ENCODE measurements around the gene TTC24.

DNA sequence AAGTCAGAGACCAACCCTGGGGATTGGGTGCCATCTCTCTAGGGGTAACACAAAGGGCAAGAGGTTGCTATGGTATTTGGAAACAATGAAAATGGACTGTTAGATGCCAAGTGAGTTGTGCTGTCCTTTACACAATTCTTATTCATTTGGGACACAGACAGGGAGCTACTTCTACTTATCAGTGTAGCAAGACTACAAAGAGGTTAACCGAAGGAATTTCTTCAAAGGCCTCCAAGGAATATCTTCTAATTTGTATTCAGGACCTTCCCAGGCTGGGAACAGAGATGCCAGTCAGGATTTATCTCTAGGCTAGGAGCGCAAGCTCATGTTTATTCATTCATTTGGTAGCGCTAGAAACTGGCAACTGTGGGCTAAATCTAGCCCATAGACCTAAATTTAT, 14.7 kb downstream of the TTC24 start:
- TF ChIP-seq, protein P1, sequence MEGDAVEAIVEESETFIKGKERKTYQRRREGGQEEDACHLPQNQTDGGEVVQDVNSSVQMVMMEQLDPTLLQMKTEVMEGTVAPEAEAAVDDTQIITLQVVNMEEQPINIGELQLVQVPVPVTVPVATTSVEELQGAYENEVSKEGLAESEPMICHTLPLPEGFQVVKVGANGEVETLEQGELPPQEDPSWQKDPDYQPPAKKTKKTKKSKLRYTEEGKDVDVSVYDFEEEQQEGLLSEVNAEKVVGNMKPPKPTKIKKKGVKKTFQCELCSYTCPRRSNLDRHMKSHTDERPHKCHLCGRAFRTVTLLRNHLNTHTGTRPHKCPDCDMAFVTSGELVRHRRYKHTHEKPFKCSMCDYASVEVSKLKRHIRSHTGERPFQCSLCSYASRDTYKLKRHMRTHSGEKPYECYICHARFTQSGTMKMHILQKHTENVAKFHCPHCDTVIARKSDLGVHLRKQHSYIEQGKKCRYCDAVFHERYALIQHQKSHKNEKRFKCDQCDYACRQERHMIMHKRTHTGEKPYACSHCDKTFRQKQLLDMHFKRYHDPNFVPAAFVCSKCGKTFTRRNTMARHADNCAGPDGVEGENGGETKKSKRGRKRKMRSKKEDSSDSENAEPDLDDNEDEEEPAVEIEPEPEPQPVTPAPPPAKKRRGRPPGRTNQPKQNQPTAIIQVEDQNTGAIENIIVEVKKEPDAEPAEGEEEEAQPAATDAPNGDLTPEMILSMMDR (IDR thresholded peaks at IDR 0.05) = no peak
- TF ChIP-seq POLR2AphosphoS5 (IDR thresholded peaks at IDR 0.05) = no peak
- no peak for TF ChIP-seq POLR2A (IDR thresholded peaks at IDR 0.05)
- TF ChIP-seq EP300 (IDR thresholded peaks at IDR 0.05) = no peak
